Epithelial cell of proximal tubule (primary cell): Measurements from ENCODE around the gene MRPS31. TPM values are rescaled to one million over a fixed set of nuclear protein-coding genes. Genes with fewer than 3 reads are reported as not detected.

Experiments
- DNase-seq: peaks from one replicate; pipeline ENCODE4 v3.0.0-alpha.2; 2011; ENCODE audit warnings: low read depth
- H3K4me3 ChIP-seq: 2 replicates; pipeline ENCODE4 v1.5.1; 2011; ENCODE audit warnings: low read depth, mild to moderate bottlenecking, low read length
- CTCF ChIP-seq: conservative IDR thresholded peaks from 2 replicates; pipeline ENCODE4 v1.5.1; 2012; ENCODE audit warnings: low read depth, mild to moderate bottlenecking, low read length
- total RNA-seq: library from RNA; depleted of rRNA; stranded (reverse); fragments of >200 nt; gene quantifications from 2 replicates; pipeline ENCODE4 v1.2.3, GENCODE V29; 2015

Gene MRPS31
- total RNA-seq, 1 donor from 2014 or later = 22.9 TPM

GRCh38 chr13:40812102-40812501 lies 41.1 kb upstream of the MRPS31 start:
- no peak for TF ChIP-seq CTCF
- no peak for DNase-seq
- no peak overlapping the region for H3K4me3 ChIP-seq

GRCh38 chr13:40809471-40809870 lies 38.5 kb upstream of the MRPS31 start:
- no peak overlapping the region for H3K4me3 ChIP-seq
- no peak for TF ChIP-seq CTCF
- no peak for DNase-seq

- DNase-seq = no peak
- no peak overlapping the region for H3K4me3 ChIP-seq
- no peak for TF ChIP-seq CTCF
Measured at GRCh38 chr13:40806241-40806640, 35.3 kb upstream of the MRPS31 start.

- no peak for DNase-seq
- no peak overlapping the region for H3K4me3 ChIP-seq
- no peak for TF ChIP-seq CTCF
Measured at GRCh38 chr13:40803316-40803715, 32.3 kb upstream of the MRPS31 start.

GRCh38 chr13:40801255-40802217 lies 30.5 kb upstream of the MRPS31 start:
- H3K4me3 ChIP-seq = no peak overlapping the region
- DNase-seq = no peak
- TF ChIP-seq CTCF = no peak

- H3K4me3 ChIP-seq = no peak overlapping the region
- no peak for DNase-seq
- TF ChIP-seq CTCF = no peak
Measured at GRCh38 chr13:40800559-40800958, 29.6 kb upstream of the MRPS31 start.

- no peak for TF ChIP-seq CTCF
- DNase-seq = no peak
Measured at GRCh38 chr13:40799508-40799907, 28.5 kb upstream of the MRPS31 start.

More at GRCh38 chr13:40799508-40799907, 28.5 kb upstream of the MRPS31 start:
- no peak overlapping the region for H3K4me3 ChIP-seq
